Regular cardiac myocyte (primary cell): ENCODE results near the gene AGPAT2. TPM values are rescaled to one million over a fixed set of nuclear protein-coding genes. Genes with fewer than 3 reads are reported as not detected.

Experiments
- total RNA-seq: library from RNA; depleted of rRNA; stranded (reverse); fragments of >200 nt; gene quantifications from 2 replicates; pipeline ENCODE4 v1.2.3, GENCODE V29; 2014

Gene AGPAT2
- 54.1 and 55.0 TPM in 2 replicates for total RNA-seq

DNA sequence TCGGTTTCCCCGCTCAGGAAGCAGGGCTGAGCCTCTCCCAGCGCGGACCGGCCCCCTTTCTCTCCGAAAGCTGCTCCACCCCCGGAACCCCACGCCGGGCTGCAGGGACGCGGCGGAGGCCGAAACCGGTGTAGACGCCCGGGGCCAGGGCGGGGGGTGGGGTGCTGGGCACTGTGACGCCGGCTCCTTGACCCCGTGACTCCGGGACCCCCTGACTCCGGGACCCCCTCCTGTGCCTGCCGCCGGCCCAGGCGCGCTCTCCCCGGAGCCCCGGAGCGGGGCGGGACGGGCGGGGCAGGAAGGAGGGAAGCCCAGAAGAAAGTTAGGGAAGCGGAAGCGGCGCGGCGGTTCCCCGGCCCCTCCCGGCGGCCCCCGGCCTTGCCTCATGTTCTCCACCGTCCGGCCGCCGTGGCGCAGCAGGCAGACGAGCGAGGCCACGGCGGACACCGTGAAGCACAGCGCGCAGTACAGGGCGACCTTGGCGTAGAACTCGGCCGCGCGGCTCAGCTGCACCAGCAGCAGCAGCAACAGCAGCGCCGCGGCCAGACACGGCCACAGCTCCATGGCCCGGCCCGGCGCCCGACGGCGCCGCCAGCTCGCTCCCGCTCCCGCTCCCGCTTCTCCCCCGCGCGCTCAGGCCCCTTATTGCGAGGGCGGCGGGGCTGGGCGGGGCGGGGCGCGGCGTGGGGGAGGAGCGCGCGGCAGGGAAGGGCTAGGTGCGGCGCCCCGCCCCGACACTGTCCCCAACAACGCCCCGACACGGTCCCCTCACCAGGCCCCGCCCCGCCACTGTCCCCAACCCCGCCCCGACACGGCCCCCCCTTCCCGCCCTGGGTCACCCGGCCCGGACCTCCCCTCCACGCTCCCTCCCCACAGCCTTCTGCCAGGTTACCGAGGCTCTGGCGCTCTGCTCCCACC, at the start of gene AGPAT2:
TSS of gene AGPAT2 (minus strand) at position 664 of the 918 bp plus-strand sequence. CDS start at position 564, 100 bp downstream.

DNA sequence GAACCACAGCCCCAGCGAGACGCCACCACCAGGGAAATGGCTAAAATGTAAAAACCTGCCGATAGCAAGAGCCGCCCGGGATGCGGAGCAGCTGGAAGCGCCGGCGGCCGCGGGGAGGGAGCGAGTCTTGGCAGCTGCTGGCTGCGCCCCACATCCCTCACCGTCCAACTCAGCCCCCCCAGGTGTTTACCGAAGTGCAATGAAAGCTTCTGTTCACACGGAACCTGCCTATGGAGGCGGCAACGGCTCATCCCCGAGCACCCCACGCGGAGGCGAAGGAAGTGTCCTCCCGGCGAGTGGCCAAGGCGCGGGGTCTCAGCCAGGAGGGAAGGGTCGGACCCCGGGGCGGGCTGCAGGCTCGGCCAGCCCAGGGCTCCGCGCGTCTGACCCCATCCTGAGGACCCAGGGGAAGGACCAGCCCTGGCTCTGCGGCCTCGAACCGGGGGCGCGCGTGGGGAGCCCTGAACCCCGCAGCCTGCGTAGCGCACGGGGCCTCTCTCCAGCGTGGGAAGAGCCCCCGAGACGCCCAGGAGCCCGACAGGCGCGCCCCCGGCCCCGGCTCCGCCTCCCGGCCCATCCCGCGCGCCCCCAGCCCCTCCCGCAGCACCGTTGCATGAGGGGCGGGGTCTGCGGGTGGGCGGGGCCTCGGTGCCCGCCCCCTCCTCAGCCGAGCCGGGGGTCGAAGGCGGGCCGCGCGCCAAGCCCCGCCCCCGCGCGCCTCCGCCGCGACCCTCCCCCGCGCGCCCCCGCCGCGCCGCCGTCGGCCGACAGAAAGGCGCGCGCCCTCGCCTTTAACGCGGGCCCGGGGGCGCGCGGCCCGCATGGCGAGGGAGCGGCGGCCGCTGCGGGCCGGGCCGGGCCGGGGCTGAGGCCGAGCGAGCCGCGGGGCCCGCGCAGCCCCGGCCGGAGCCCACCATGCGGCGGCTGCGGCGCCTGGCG, 24.8 kb upstream of the AGPAT2 start, which contains the start of gene DIPK1B:
TSS of gene DIPK1B (plus strand) at position 822 of the 939 bp plus-strand sequence. CDS start at position 916, 94 bp downstream.

DNA sequence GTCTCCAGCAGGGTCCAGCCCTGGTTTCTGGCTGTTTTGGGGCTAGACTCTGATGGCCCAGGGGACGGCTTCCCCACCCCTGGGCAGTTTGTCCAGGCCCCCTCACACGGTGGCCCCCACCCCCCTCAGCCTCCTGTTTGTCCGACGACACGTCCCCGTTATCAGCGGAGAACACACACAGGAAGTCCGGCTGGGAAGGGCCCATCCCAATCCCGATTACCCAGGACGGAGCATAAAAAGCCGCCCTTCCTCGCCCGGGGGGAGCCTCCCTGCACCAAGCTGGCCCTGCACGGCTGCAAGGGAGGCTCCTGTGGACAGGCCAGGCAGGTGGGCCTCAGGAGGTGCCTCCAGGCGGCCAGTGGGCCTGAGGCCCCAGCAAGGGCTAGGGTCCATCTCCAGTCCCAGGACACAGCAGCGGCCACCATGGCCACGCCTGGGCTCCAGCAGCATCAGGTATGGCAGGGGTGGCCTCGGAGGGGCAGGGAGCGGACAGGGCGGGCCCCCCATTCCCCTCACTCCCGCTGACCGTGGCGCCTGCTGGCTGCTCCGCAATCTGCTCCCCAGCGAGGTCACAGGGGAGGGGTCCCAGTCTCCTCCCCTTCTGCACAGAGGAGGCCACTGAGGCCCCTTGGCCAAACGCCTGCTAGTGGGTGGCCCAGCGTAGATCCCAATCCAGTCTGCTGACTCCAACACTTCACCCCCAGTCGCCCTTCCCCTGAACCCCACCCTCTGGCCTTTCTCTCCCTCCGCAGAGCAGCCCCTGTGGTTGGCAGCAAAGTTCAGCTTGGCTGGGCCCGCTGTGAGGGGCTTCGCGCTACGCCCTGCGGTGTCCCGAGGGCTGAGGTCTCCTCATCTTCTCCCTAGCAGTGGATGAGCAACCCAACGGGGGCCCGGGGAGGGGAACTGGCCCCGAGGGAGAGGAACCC, 24.3 kb downstream of the AGPAT2 start, which contains the start of gene EGFL7:
TSS of gene EGFL7 (plus strand) at position 261 of the 926 bp plus-strand sequence. CDS start 5,367 bp downstream, outside the sequence.

Other genes with a start within 250 kb of the AGPAT2 start
- gene INPP5E, start 247.6 kb downstream of the AGPAT2 start, total RNA-seq, result 4.8 and 5.9 TPM in 2 replicates
- 17.8 and 22.8 TPM in 2 replicates for gene SEC16A, start 204.4 kb downstream of the AGPAT2 start, total RNA-seq
- 12.1 and 24.5 TPM in 2 replicates for gene NOTCH1, start 141.4 kb downstream of the AGPAT2 start, total RNA-seq
- gene EGFL7, start 24.5 kb downstream of the AGPAT2 start, total RNA-seq, result 38.3 and 57.8 TPM in 2 replicates
- gene DIPK1B, start 25.1 kb upstream of the AGPAT2 start, total RNA-seq, result 8.1 and 12.1 TPM in 2 replicates
- gene LCN10, start 55.5 kb upstream of the AGPAT2 start, total RNA-seq, result not detected in 2 replicates
- gene LCN6, start 61.1 kb upstream of the AGPAT2 start, total RNA-seq, result not detected in 2 replicates
- gene LCN8, start 70.8 kb upstream of the AGPAT2 start, total RNA-seq, result not detected in 2 replicates
- gene LCN15, start 77.1 kb upstream of the AGPAT2 start, total RNA-seq, result not detected in 2 replicates
- gene TMEM141, start 103.9 kb upstream of the AGPAT2 start, total RNA-seq, result 84.2 and 95.0 TPM in 2 replicates
- gene CCDC183, start 108.9 kb upstream of the AGPAT2 start, total RNA-seq, result under 0.01 and 0.28 TPM in 2 replicates
- gene RABL6, start 120.5 kb upstream of the AGPAT2 start, total RNA-seq, result 41.4 and 79.9 TPM in 2 replicates
- gene AJM1, start 155.0 kb upstream of the AGPAT2 start, total RNA-seq, result 1.5 and 6.8 TPM in 2 replicates
- gene PHPT1, start 162.0 kb upstream of the AGPAT2 start, total RNA-seq, result 96.0 and 110 TPM in 2 replicates
- 3.3 and 9.6 TPM in 2 replicates for gene MAMDC4, start 164.9 kb upstream of the AGPAT2 start, total RNA-seq
- 297 and 393 TPM in 2 replicates for gene EDF1, start 178.9 kb upstream of the AGPAT2 start, total RNA-seq
- gene TRAF2, start 199.1 kb upstream of the AGPAT2 start, total RNA-seq, result 9.0 and 28.9 TPM in 2 replicates